Lower leg skin (tissue), 4 donors: ENCODE results near the gene LEKR1. TPM values are rescaled to one million over a fixed set of nuclear protein-coding genes. Genes with fewer than 3 reads are reported as not detected.

Source experiments
- DNase-seq, 2 donors: peaks; one replicate each; pipeline ENCODE4 v3.0.0-alpha.2; 2019; ENCODE audit warnings: low spot score in 2 of 2
- H3K4me3 ChIP-seq: fragments of 200-600 bp; sonication (generic); 2 replicates; pipeline ENCODE4 v1.5.1; 2017; ENCODE audit warnings: mild to moderate bottlenecking, low read depth; ENCODE audit not compliant: poor library complexity, severe bottlenecking
- POLR2A ChIP-seq, 2 donors: fragments of 450-650 bp; IDR thresholded peaks; one replicate each; pipeline ENCODE4 v1.6.1; 2016 to 2017; ENCODE audit warnings: antibody characterized with exemption in 2 of 2, mild to moderate bottlenecking in 1 of 2, moderate library complexity in 1 of 2
- WGBS, 2 donors: methylation state at CpG; one replicate each; pipeline ENCODE4 v1.1.5; 2018; 5-methylcytosine and 5-hydroxymethylcytosine counted together
- intact Hi-C: fragments of 100-400 bp; cut with DNase I; formaldehyde crosslinking; loops from one replicate; pipeline ENCODE4 v1.15.0; 2023; ENCODE audit warnings: low total_unique reads
- total RNA-seq, 4 donors: library from RNA; depleted of rRNA; stranded (reverse); fragments of >200 nt; gene quantifications; one replicate each; pipeline ENCODE4 v1.1.0, GENCODE V29; 2016
- TF ChIP-seq, protein P1 (sequence below), 3 donors: fragments of 450-650 bp; IDR thresholded peaks; one replicate each; pipeline ENCODE4 v1.5.1; 2016; ENCODE audit warnings: antibody characterized with exemption in 3 of 3, mild to moderate bottlenecking in 3 of 3, moderate library complexity in 2 of 3

The LEKR1 gene
- total RNA-seq, 4 donors from 2014 or later = 0.39 to 2.5 (median 0.89) TPM; not detected in 1

- H3K4me3 ChIP-seq = no peak overlapping the region
- intact Hi-C loops = no loop called here
- DNase-seq = no peak
- 69 to 89% methylated on average over 2 of the region's 2 CpGs for WGBS, 2 donors
- TF ChIP-seq, protein P1, sequence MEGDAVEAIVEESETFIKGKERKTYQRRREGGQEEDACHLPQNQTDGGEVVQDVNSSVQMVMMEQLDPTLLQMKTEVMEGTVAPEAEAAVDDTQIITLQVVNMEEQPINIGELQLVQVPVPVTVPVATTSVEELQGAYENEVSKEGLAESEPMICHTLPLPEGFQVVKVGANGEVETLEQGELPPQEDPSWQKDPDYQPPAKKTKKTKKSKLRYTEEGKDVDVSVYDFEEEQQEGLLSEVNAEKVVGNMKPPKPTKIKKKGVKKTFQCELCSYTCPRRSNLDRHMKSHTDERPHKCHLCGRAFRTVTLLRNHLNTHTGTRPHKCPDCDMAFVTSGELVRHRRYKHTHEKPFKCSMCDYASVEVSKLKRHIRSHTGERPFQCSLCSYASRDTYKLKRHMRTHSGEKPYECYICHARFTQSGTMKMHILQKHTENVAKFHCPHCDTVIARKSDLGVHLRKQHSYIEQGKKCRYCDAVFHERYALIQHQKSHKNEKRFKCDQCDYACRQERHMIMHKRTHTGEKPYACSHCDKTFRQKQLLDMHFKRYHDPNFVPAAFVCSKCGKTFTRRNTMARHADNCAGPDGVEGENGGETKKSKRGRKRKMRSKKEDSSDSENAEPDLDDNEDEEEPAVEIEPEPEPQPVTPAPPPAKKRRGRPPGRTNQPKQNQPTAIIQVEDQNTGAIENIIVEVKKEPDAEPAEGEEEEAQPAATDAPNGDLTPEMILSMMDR (IDR thresholded peaks at IDR 0.05) = no peak
- TF ChIP-seq POLR2A (IDR thresholded peaks at IDR 0.05) = no peak
Measured at GRCh38 chr3:156801746-156802145, 24.4 kb upstream of the LEKR1 start.

DNA sequence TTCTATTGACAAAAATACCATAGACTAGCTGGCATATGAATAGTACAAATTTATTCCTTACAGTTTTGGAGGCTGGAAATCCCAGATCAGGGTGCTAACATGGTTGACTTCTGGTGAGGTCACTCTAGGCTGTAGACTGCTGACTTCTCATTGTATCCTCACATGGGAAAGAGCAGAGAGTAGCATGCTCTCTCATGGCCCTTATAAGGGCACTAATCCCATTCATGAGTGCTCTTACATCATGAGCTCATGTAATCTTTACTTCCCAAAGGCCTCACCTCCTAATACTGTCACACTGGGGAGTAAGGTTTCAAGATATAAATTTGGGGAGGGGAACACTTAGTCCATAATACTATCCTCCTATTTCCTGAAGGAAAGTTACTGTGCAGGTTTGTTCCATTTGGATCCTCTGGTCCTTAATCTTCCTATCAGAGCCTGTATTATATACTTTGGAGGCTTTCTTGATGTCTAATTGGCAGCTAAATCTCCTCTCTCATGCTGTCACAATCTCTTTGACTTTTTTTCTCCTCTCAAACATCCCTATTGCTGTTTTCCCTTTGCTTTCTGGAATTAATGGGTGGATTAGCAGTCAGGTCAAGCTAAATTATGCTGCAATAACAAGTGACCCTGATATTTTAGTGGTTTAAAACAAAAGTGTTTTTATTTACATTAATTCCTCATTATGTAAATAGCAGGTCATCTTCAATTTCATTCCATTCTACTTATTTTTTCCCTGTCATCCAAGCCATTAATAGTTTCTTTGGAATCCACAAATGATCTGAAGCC lies 23.1 kb upstream of the LEKR1 start:
- no peak for DNase-seq
- no peak overlapping the region for H3K4me3 ChIP-seq
- intact Hi-C loops = no loop called here
- TF ChIP-seq POLR2A (IDR thresholded peaks at IDR 0.05) = no peak
- TF ChIP-seq, protein P1 (IDR thresholded peaks at IDR 0.05) = no peak

- WGBS, 2 donors = 63 to 79% methylated on average over 1 of the region's 1 CpG
- TF ChIP-seq POLR2A (IDR thresholded peaks at IDR 0.05) = no peak
- TF ChIP-seq, protein P1 (IDR thresholded peaks at IDR 0.05) = no peak
- no peak for DNase-seq
- intact Hi-C loops = no loop called here
- no peak overlapping the region for H3K4me3 ChIP-seq
Measured at GRCh38 chr3:156803952-156804741, 22.0 kb upstream of the LEKR1 start.

- H3K4me3 ChIP-seq = no peak overlapping the region
- intact Hi-C loops = no loop called here
- no peak for TF ChIP-seq POLR2A (IDR thresholded peaks at IDR 0.05)
- TF ChIP-seq, protein P1 (IDR thresholded peaks at IDR 0.05) = no peak
- no peak for DNase-seq
Measured at GRCh38 chr3:156806698-156807097, 19.5 kb upstream of the LEKR1 start.

GRCh38 chr3:156808025-156808424 lies 18.1 kb upstream of the LEKR1 start:
- H3K4me3 ChIP-seq = no peak overlapping the region
- TF ChIP-seq POLR2A (IDR thresholded peaks at IDR 0.05) = no peak
- TF ChIP-seq, protein P1 (IDR thresholded peaks at IDR 0.05) = no peak
- WGBS, 2 donors = 95 to 97% methylated on average over 2 of the region's 2 CpGs
- DNase-seq = no peak
- intact Hi-C loops = no loop called here
